Uterus (tissue), 4 donors: Measurements from ENCODE around the gene SH2D4B. TPM values are rescaled to one million over a fixed set of nuclear protein-coding genes. Genes with fewer than 3 reads are reported as not detected.

Source experiments
- DNase-seq, 2 donors: peaks; one replicate each; pipeline ENCODE4 v3.0.0-alpha.2; 2019 to 2020
- H3K27ac ChIP-seq, 2 donors: fragments of 200-600 bp; sonication (generic); 1 replicate in 1 of 2; 2 replicates in 1 of 2; pipeline ENCODE4 v1.5.1; 2016 to 2018
- H3K27me3 ChIP-seq, 2 donors: fragments of 200-600 bp; sonication (generic); one replicate each; pipeline ENCODE4 v1.5.1; 2018 to 2019; ENCODE audit warnings: control low read depth in 1 of 2
- H3K36me3 ChIP-seq, 2 donors: fragments of 200-600 bp; sonication (generic); one replicate each; pipeline ENCODE4 v1.5.1; 2019; ENCODE audit warnings: control low read depth in 1 of 2
- H3K4me1 ChIP-seq, 2 donors: fragments of 200-600 bp; sonication (generic); one replicate each; pipeline ENCODE4 v1.5.1; 2018 to 2019; ENCODE audit warnings: control low read depth in 1 of 2
- H3K4me3 ChIP-seq, 2 donors: fragments of 200-600 bp; sonication (generic); 1 replicate in 1 of 2; 2 replicates in 1 of 2; pipeline ENCODE4 v1.5.1; 2018 to 2019; ENCODE audit warnings: mild to moderate bottlenecking in 1 of 2
- H3K9me3 ChIP-seq, 2 donors: fragments of 200-600 bp; sonication (generic); one replicate each; pipeline ENCODE4 v1.5.1; 2019; ENCODE audit warnings: control low read depth in 1 of 2
- POLR2A ChIP-seq, 2 donors: fragments of 450-650 bp; IDR thresholded peaks; one replicate each; pipeline ENCODE4 v1.6.1; 2016; ENCODE audit warnings: antibody characterized with exemption in 2 of 2, mild to moderate bottlenecking in 1 of 2, moderate library complexity in 1 of 2
- intact Hi-C: fragments of 100-400 bp; cut with DNase I; formaldehyde crosslinking; loops from one replicate; pipeline ENCODE4 v1.15.1; 2023; ENCODE audit warnings: low total_unique reads
- total RNA-seq, 4 donors: library from RNA; depleted of rRNA in 3 of 4; stranded (reverse); fragments of >200 nt in 3 of 4; gene quantifications; one replicate each; pipeline versions ENCODE4 v1.1.0 to v1.2.4, GENCODE V29; 2014 to 2023
- TF ChIP-seq, protein P1 (sequence below), 4 experiments: fragments of 200-600 bp in 2 of 4; fragments of 450-650 bp in 2 of 4; sonication (generic) in 2 of 4; IDR thresholded peaks; one replicate each; pipeline ENCODE4 v1.5.1; 2016 to 2019; ENCODE audit warnings: antibody characterized with exemption in 4 of 4, mild to moderate bottlenecking in 2 of 4, moderate library complexity in 1 of 4
- donor health status: DM: yes; HTN: yes; CAD: no.

Gene SH2D4B
- total RNA-seq, 4 donors from 2014 or later = 0.40 to 1.4 TPM; not detected in 2

DNA sequence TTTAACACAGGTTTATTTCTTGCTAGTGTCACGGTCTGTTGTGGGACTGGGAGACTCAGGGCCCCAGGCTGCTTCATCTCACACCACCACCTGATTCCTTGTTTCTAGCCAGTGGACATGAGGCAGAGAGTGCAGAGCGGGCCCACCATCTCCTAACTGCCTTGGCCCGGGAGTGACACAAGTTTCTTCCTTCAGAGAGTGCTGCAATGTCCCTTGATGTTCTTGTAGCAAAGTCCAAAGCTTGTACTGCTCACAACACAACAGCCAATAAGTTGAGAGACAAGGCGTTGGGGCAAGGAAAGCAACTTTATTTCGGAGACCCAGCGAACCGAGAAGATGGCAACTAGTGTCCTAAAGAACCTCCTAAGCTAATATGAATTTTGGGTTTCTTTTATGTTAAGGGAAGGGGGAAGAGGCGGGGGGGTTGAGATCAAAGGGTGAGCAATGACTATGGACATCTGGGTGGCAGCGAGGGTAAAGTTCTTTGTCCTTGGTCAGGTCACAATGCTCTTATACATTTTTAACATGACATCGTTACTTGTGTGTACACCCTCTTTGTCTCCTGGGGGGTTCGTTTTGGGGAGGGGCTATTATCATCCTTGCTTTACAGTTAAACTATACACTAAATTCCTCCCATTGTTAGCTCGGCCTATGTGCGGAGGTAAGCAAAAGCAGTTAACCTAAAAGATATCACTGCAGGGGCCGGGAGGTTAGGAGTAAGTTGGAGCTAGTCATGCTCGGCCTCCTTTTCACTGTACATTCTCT lies 31.6 kb downstream of the SH2D4B start:
- DNase-seq = no peak
- intact Hi-C loops = no loop called here

DNA sequence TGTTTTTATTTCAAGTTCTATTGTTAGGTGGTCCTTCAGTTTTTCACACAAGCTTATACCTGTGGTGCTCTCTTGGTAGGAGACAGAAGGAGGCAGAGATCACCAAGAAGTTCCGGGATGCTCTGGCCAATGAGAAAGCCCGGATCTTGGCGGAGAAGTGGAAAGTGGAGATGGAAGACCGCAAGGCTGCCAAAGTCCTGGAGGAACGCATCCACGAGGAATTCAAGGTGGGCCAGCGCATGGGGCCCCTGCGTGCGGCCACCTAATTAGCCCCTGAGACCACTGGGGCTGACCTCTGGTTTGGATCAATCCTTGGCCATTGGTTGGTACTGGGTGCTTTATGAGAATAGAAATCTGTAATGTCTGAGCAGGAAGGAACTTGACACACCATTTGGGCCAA lies 33.6 kb downstream of the SH2D4B start:
- Histone ChIP-seq H3K4me3 (no peak overlapping the region), H3K27ac (no peak overlapping the region), H3K36me3 (no peaks in the 10 kb centered on the region), H3K4me1 (no peaks in the 10 kb centered on the region), H3K27me3 (no peaks in the 10 kb centered on the region), H3K9me3 (no peaks in the 10 kb centered on the region)
- no peak for TF ChIP-seq POLR2A (IDR thresholded peaks at IDR 0.05)
- TF ChIP-seq, protein P1, sequence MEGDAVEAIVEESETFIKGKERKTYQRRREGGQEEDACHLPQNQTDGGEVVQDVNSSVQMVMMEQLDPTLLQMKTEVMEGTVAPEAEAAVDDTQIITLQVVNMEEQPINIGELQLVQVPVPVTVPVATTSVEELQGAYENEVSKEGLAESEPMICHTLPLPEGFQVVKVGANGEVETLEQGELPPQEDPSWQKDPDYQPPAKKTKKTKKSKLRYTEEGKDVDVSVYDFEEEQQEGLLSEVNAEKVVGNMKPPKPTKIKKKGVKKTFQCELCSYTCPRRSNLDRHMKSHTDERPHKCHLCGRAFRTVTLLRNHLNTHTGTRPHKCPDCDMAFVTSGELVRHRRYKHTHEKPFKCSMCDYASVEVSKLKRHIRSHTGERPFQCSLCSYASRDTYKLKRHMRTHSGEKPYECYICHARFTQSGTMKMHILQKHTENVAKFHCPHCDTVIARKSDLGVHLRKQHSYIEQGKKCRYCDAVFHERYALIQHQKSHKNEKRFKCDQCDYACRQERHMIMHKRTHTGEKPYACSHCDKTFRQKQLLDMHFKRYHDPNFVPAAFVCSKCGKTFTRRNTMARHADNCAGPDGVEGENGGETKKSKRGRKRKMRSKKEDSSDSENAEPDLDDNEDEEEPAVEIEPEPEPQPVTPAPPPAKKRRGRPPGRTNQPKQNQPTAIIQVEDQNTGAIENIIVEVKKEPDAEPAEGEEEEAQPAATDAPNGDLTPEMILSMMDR (IDR thresholded peaks at IDR 0.05) = no peak
- no peak for DNase-seq
- intact Hi-C loops = no loop called here

More for the DNA sequence above, 31.6 kb downstream of the SH2D4B start:
- H3K27ac ChIP-seq = no peak overlapping the region
- no peak for TF ChIP-seq POLR2A (IDR thresholded peaks at IDR 0.05)
- TF ChIP-seq, protein P1 (IDR thresholded peaks at IDR 0.05) = no peak
- no peaks in the 10 kb centered on the region for H3K9me3 ChIP-seq
- H3K4me1 ChIP-seq = no peaks in the 10 kb centered on the region
- no peaks in the 10 kb centered on the region for H3K36me3 ChIP-seq
- no peaks in the 10 kb centered on the region for H3K27me3 ChIP-seq
- no peak overlapping the region for H3K4me3 ChIP-seq

DNA sequence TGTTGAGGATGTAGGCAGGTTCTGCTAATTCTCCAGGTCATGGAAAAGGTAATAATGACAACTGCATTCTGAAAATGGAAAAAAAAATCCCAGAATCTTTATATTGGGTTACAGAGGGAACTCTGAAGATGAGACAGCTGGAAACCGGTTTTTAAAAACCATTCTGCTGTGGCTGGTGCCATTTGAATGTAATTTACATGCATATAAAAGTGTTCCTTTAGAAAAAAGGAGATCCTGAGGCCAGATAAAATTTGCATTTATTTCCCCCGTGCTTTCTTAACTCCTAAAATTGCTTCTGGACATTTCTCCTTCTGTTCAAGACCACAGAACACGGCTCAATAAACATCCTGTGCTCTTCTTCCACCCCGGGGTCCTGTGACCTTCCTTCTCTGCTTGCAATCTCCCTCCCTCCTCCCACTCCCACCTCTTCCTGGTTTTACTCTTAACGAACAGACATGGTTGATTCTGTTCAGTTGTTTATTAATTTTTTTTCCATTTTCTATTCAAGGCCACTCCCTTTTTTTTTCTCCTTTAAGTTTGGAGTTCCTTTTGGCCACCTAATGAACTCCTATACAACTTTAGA lies 41.6 kb downstream of the SH2D4B start:
- intact Hi-C loops = no loop called here
- TF ChIP-seq, protein P1 (IDR thresholded peaks at IDR 0.05) = no peak
- TF ChIP-seq POLR2A (IDR thresholded peaks at IDR 0.05) = no peak
- H3K4me1 ChIP-seq = peaks cover 0 to 7% of the 10 kb centered on the region in 2 donors
- H3K36me3 ChIP-seq = no peaks in the 10 kb centered on the region
- DNase-seq = no peak
- H3K27ac ChIP-seq = no peak overlapping the region
- H3K4me3 ChIP-seq = no peak overlapping the region
- H3K9me3 ChIP-seq = no peaks in the 10 kb centered on the region
- no peaks in the 10 kb centered on the region for H3K27me3 ChIP-seq

DNA sequence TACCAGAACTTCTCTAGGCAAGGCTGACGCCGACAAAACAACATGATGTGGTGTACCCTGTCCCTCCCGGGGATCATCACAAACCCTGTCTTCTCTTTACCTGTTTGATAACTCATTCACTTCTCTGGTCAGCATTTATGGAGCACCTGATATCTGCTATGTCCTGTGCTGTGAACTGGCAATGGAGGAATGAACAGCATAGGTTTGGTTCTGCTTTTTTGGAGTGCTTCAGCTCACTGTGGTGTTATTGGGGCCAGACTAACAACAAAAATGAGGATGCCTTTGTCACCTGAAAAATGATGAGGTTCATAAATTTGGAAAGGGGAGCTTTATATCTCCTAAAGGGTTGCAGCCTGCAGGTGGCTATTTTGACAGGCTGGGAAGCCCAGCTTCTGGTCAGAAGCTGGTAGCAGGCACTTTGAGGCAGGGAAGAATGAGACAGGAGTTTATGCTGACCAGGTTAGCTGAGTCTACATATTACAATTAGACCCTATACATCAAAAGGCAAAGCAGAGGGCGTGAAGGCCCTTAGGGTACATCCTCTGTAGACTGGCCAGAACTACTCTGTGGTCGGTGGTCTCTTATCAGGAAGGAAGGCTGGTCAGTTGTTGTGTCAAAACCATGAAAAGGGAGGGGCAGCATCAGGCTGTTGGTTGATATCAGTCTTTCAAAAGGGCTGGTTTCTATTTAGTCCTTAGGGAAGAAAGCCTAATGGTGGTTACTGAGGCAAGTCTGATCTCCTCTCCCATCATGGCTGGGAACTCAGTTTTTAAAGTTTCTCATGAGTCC lies 42.3 kb downstream of the SH2D4B start:
- TF ChIP-seq POLR2A (IDR thresholded peaks at IDR 0.05) = no peak
- TF ChIP-seq, protein P1 (IDR thresholded peaks at IDR 0.05) = no peak
- Histone ChIP-seq H3K4me3 (no peak overlapping the region), H3K27ac (no peak overlapping the region), H3K9me3 (no peaks in the 10 kb centered on the region), H3K36me3 (no peaks in the 10 kb centered on the region), H3K4me1 (peaks cover 0 to 7% of the 10 kb centered on the region in 2 donors), H3K27me3 (no peaks in the 10 kb centered on the region)
- DNase-seq = no peak
- intact Hi-C loops = no loop called here
